Lung (tissue), 12 donors: Measurements from ENCODE around the gene PPP5C. TPM values are rescaled to one million over a fixed set of nuclear protein-coding genes. Genes with fewer than 3 reads are reported as not detected.
"Not testable (repeated sequence)": the region's sequence is repeated elsewhere in the genome, so short reads cannot be mapped to it uniquely, and the experiment has no call there.

Source experiments
- ATAC-seq: fragments of 200-7000 bp; cut with Tn5 transposase; one replicate; pipeline ENCODE4 v1.9.1; 2020; ENCODE audit warnings: moderate number of reproducible peaks; ENCODE audit not compliant: insufficient read depth, low FRiP score
- DNase-seq, 3 donors: peaks; one replicate each; pipeline ENCODE4 v3.0.0-alpha.2; 2013 to 2017
- H3K27ac ChIP-seq, 2 donors: one replicate each; pipeline ENCODE4 v1.5.1; 2013; ENCODE audit warnings: mild to moderate bottlenecking in 2 of 2, moderate library complexity in 2 of 2, control low read depth in 1 of 2, inconsistent platforms in 1 of 2, low read depth in 1 of 2, low read length in 1 of 2
- H3K27me3 ChIP-seq, 3 donors: one replicate each; pipeline ENCODE4 v1.5.1; 2013; ENCODE audit warnings: low read length in 2 of 3; ENCODE audit not compliant: control insufficient read depth in 3 of 3, insufficient read depth in 3 of 3
- H3K36me3 ChIP-seq, 4 donors: one replicate each; pipeline ENCODE4 v1.5.1; 2013; ENCODE audit warnings: low read length in 4 of 4, mild to moderate bottlenecking in 1 of 4, moderate library complexity in 1 of 4; ENCODE audit not compliant: control insufficient read depth in 4 of 4, insufficient read depth in 4 of 4
- H3K4me1 ChIP-seq, 5 donors: one replicate each; pipeline ENCODE4 v1.5.1; 2013; ENCODE audit warnings: low read length in 5 of 5, mild to moderate bottlenecking in 2 of 5, moderate library complexity in 1 of 5; ENCODE audit not compliant: control insufficient read depth in 5 of 5, insufficient read depth in 5 of 5
- H3K4me3 ChIP-seq: one replicate; pipeline ENCODE4 v1.5.1; 2013; ENCODE audit warnings: mild to moderate bottlenecking, control low read depth, moderate library complexity
- H3K9ac ChIP-seq, 2 donors: one replicate each; pipeline ENCODE4 v1.5.1; 2013; ENCODE audit warnings: low read length in 2 of 2, control low read depth in 1 of 2; ENCODE audit not compliant: insufficient read depth in 1 of 2
- H3K9me3 ChIP-seq, 4 donors: one replicate each; pipeline ENCODE4 v1.5.1; 2013; ENCODE audit warnings: low read length in 3 of 4, mild to moderate bottlenecking in 1 of 4, moderate library complexity in 1 of 4; ENCODE audit not compliant: control insufficient read depth in 4 of 4, insufficient read depth in 3 of 4
- CTCF ChIP-seq: IDR thresholded peaks from 2 replicates; pipeline ENCODE4 v1.5.1; 2012; ENCODE audit warnings: mild to moderate bottlenecking; ENCODE audit errors: control extremely low read depth, extremely low read depth
- WGBS, 2 donors: extraction: QIAGEN DNeasy Blood & Tissue Kit; methylation state at CpG; one replicate each; pipeline ENCODE4 v1.1.7; 2013; 5-methylcytosine and 5-hydroxymethylcytosine counted together
- polyA plus RNA-seq, 2 donors: library from polyadenylated mRNA; stranded (reverse); fragments of 200-250 nt; gene quantifications; one replicate each; pipeline ENCODE4 v1.2.1, GENCODE V29; 2013
- total RNA-seq, 2 donors: library from RNA; depleted of rRNA in 1 of 2; stranded (reverse); fragments of >200 nt in 1 of 2; gene quantifications; one replicate each; pipeline ENCODE4 v1.2.1, GENCODE V29; 2014 to 2021
- donor health status: control.
- donor health status: control.
- donor health status: Bipolar disorder and iron deficiency.
- donor health status: healthy.
- donor health status: DM: yes; HTN: yes; CAD: no.

The PPP5C gene
- total and polyA plus RNA-seq, 4 donors: 48.5 to 69.8 (median 54.6) TPM

DNA sequence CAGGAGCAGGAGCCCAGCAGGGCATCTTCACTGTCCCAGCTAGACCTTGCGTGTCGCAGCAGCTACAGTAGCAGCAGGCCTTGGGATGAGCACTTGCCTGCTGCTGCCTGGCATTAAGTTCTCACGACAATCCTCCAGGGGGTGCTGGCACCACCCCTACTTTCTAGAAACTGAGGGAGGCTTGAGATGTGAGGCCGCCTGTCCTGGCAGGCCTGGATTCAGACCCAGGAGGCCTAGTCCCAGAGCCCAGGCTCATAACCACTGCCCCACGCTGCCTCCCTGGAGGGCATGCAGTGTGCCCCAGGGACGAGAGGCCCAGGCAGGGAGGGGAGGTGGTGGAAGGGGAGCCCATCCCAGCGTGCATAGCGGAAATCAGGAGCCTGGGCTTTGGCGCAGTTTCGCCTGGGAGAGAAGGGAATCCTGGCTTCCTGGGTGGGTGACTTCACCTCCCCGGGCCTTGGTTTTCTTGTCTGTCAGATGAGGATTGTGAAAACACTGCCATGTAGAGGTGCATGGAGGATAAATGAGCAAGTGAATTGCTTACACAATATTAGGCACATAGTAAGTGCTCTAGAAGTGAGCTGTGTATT is 26.1 kb downstream of the PPP5C start:
- no peak for ATAC-seq
- Histone ChIP-seq H3K9ac (no peak overlapping the region), H3K27ac (peak overlapping the region in 1 of 2 donors; percentile 74), H3K9me3 (no peaks in the 10 kb centered on the region), H3K27me3 (no peaks in the 10 kb centered on the region), H3K4me3 (no peak overlapping the region), H3K36me3 (peaks cover 11 to 31% (median 25%) of the 10 kb centered on the region in 4 donors), H3K4me1 (peaks cover 0 to 28% (median 16%) of the 10 kb centered on the region in 5 donors)
- DNase-seq: no peak
- TF ChIP-seq CTCF: no peak
- WGBS, 2 donors: 69 to 86% methylated on average over 11 of the region's 11 CpGs

- peaks cover 0 to 35% (median 16%) of the 10 kb centered on the region in 5 donors for H3K4me1 ChIP-seq
- no peaks in the 10 kb centered on the region for H3K27me3 ChIP-seq
- H3K27ac ChIP-seq: peak overlapping the region; percentile 61 to 81
- peak; percentile 81 for ATAC-seq
- peak in 2 of 3 donors; percentile 52 to 77 for DNase-seq
- no peak overlapping the region for H3K9ac ChIP-seq
- no peaks in the 10 kb centered on the region for H3K9me3 ChIP-seq
- peaks cover 11 to 28% (median 22%) of the 10 kb centered on the region in 4 donors for H3K36me3 ChIP-seq
- 43 to 48% methylated on average over 17 of the region's 17 CpGs for WGBS, 2 donors
- no peak for TF ChIP-seq CTCF
- no peak overlapping the region for H3K4me3 ChIP-seq
Measured at GRCh38 chr19:46373491-46374359, 26.8 kb downstream of the PPP5C start.

GRCh38 chr19:46374536-46375475 is 27.9 kb downstream of the PPP5C start:
- Histone ChIP-seq H3K27me3 (no peaks in the 10 kb centered on the region), H3K9me3 (no peaks in the 10 kb centered on the region), H3K4me1 (peaks cover 3 to 37% (median 16%) of the 10 kb centered on the region in 5 donors), H3K36me3 (peaks cover 11 to 23% (median 20%) of the 10 kb centered on the region in 4 donors), H3K9ac (no peak overlapping the region), H3K27ac (peak overlapping the region; percentile 38 to 81), H3K4me3 (no peak overlapping the region)
- DNase-seq (no peak), ATAC-seq (no peak)
- WGBS, 2 donors: 84 to 88% methylated on average over 21 of the region's 21 CpGs
- no peak for TF ChIP-seq CTCF

GRCh38 chr19:46375476-46376067 is 28.7 kb downstream of the PPP5C start:
- Histone ChIP-seq H3K36me3 (peaks cover 11 to 21% (median 19%) of the 10 kb centered on the region in 4 donors), H3K4me1 (peaks cover 3 to 37% (median 16%) of the 10 kb centered on the region in 5 donors)
- WGBS, 2 donors: 94 to 96% methylated on average over 22 of the region's 22 CpGs
- H3K9ac ChIP-seq, H3K9me3 ChIP-seq, H3K27me3 ChIP-seq, H3K4me3 ChIP-seq, ATAC-seq, H3K27ac ChIP-seq, DNase-seq: not testable (repeated sequence)
